ENCODE measurements around the gene C19orf18.

C19orf18 gene

DNA sequence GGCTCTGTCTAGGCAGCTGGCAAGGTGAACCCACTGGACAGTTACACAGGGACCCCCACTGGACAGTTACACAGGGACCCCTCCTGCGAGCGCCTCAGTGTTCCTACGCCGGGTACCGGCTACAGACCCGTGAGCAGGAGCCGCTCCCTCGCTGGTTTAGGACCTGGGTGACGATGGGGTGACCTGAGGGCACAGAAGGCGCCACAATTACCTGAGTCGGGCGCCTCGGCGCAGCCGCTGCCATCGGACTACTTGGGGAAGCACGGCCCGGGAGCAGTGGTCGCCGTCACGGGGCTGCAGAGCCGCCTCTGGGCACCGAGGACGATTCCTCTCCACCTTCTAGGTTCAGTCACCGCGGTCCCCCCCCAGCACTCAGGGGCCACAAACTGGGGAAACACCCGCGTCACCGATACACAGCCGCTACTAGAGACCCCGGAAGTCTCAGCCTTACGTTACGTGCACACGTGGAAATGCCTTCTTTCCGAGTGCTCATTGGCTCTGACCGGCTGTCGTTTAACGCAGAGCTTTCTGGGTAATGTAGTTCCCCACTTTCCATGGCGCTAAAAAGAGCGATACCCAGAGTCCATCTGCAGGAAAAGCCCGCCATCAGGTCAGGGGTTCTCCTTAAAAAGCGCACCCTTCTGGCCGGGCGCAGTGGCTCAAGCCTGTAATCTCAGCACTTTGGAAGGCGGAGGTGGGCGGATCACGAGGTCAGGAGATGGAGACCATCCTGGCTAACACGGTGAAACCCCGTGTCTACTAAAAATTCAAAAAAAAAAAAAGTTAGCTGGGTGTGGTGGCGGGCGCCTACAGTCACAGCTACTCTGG, 58.0 kb downstream of the C19orf18 start, which contains the start of gene ZNF417:
TSS of gene ZNF417 (minus strand) at position 425 of the 828 bp plus-strand sequence. CDS start at position 244, 181 bp downstream.
- peak within 1 kb of the TSS; percentile 78 for H3K27ac ChIP-seq
- TF ChIP-seq, protein P1, sequence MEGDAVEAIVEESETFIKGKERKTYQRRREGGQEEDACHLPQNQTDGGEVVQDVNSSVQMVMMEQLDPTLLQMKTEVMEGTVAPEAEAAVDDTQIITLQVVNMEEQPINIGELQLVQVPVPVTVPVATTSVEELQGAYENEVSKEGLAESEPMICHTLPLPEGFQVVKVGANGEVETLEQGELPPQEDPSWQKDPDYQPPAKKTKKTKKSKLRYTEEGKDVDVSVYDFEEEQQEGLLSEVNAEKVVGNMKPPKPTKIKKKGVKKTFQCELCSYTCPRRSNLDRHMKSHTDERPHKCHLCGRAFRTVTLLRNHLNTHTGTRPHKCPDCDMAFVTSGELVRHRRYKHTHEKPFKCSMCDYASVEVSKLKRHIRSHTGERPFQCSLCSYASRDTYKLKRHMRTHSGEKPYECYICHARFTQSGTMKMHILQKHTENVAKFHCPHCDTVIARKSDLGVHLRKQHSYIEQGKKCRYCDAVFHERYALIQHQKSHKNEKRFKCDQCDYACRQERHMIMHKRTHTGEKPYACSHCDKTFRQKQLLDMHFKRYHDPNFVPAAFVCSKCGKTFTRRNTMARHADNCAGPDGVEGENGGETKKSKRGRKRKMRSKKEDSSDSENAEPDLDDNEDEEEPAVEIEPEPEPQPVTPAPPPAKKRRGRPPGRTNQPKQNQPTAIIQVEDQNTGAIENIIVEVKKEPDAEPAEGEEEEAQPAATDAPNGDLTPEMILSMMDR (conservative IDR thresholded peaks at IDR 0.05) = peak; percentile 66

DNA sequence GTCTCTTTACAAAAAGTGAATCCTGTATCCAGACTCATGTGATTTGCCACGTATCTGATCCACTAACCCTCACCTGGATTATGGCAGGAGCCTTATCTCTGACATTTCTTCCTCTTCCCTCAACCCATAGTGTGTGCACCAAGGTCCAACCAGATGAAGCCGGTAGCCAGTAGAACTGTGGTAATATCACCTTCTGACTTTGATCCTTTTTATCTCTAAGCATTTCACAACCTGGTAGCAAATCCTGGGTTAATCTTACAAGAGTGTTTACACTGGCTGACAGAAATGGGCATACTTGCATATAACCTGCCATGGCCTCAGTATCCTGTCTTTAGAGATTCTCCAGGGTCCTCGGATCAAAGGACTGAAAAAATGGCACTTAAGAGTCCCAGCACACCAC, 59.8 kb downstream of the C19orf18 start:
- TF ChIP-seq, protein P1 (conservative IDR thresholded peaks at IDR 0.05) = no peak
- H3K27ac ChIP-seq = no peak overlapping the region
